ENCODE results near the gene CXorf51B. TPM values are rescaled to one million over a fixed set of nuclear protein-coding genes. Genes with fewer than 3 reads are reported as not detected.

Gene CXorf51B
- total and polyA plus RNA-seq, 2 of the 4 experiments (the other 2 are of a cell fraction), result not detected

DNA sequence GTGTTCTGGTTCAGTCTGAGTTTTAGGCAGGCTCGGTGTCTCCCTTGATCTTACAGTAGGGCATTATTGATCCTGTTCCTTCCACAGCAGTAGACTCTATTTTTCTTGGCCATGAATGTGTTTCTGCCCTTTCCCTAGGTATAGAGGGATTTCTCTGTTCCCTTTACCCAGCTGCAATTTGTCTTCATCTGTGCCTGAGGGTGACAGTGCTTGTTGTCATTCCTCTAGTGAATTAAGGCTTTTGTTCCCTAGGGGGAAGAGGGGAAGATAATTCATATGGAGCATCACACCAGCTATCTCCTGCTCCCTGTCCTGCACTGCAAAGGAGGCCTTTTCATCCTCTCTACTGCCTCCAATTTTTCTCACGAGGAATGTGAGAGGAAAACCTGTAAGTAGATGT lies 44.7 kb downstream of the CXorf51B start:
- Histone ChIP-seq H3K14ac (replicated peaks; ENCODE audit: low read depth, low read length) (no peak overlapping the region), H2BK120ac (ENCODE audit: low read depth, low read length) (no peak overlapping the region), H3K79me1 (ENCODE audit: low read depth in 1 of 2, low read length in 2 of 2) (no peaks in the 10 kb centered on the region), H4K20me1 (ENCODE audit: insufficient read depth, low read length) (no peaks in the 10 kb centered on the region), H3K23ac (ENCODE audit: low read depth, low read length) (no peak overlapping the region), H2AK9ac (replicated peaks; ENCODE audit: low read depth, low read length, poor library complexity) (no peak overlapping the region), H3K4me2 (ENCODE audit: low read depth, low read length) (no peak overlapping the region), H3K9me3 (ENCODE audit: control insufficient read depth, insufficient read depth, low read length) (peaks cover 2% of the 10 kb centered on the region; the same call in 1 of the 2 replicates), H4K5ac (ENCODE audit: low read depth, low read length) (no peak overlapping the region), H2AFZ (replicated peaks; ENCODE audit: low read length, poor library complexity) (no peak overlapping the region), H3K4me3 (ENCODE audit: insufficient read depth, low read depth, low read length) (no peak overlapping the region), H3K9ac (ENCODE audit: low read depth, low read length) (no peak overlapping the region), H3K27ac (ENCODE audit: insufficient read depth, low read length) (no peak overlapping the region), H3K27me3 (ENCODE audit: control insufficient read depth, insufficient read depth, low read length) (no peaks in the 10 kb centered on the region), H3K9me1 (ENCODE audit: insufficient read depth, low read length) (no peaks in the 10 kb centered on the region), H2BK5ac (ENCODE audit: low read depth, low read length, poor library complexity, severe bottlenecking) (no peak overlapping the region), H4K91ac (ENCODE audit: insufficient read depth, low read depth, low read length) (no peak overlapping the region), H3K18ac (ENCODE audit: low read depth, low read length) (no peak overlapping the region), H2BK15ac (ENCODE audit: low read depth, low read length) (no peak overlapping the region), H2BK20ac (ENCODE audit: low read depth, low read length) (no peak overlapping the region), H3K36me3 (ENCODE audit: control insufficient read depth, insufficient read depth, low read length) (no peaks in the 10 kb centered on the region), H3K4ac (ENCODE audit: low read depth, low read length) (no peak overlapping the region), H3K4me1 (ENCODE audit: control insufficient read depth, insufficient read depth, low read length) (no peaks in the 10 kb centered on the region), H3K56ac (ENCODE audit: extremely low read depth, insufficient read depth, low read length) (no peak overlapping the region), H4K8ac (ENCODE audit: low read depth in 2 of 2, low read length in 2 of 2) (no peak overlapping the region), H2AK5ac (ENCODE audit: low read depth, low read length) (no peak overlapping the region)
- no peak for DNase-seq
- WGBS, 2 experiments (ENCODE audit: extremely low coverage in 2 of 2, insufficient read length in 1 of 2), result no CpG with 5 or more reads among the region's 2 CpGs
- dilution Hi-C loops (cut with HindIII; ENCODE audit: low sequenced_read_pairs, unreplicated experiment) (no loop called here), in situ Hi-C loops (cut with MboI; ENCODE audit: low sequenced_read_pairs) (no loop called here), intact Hi-C loops (cut with micrococcal nuclease) (no loop called here)
- POLR2A ChIA-PET (ENCODE audit: unreplicated experiment), result no interaction called here
- BruUV-seq (replicated peaks), result no TSS peak
- CTCF ChIA-PET, result no interaction called here
- TF ChIP-seq POLR2A (IDR thresholded peaks at IDR 0.05; ENCODE audit: low read depth, low read length), result no peak
- TF ChIP-seq, protein P1, sequence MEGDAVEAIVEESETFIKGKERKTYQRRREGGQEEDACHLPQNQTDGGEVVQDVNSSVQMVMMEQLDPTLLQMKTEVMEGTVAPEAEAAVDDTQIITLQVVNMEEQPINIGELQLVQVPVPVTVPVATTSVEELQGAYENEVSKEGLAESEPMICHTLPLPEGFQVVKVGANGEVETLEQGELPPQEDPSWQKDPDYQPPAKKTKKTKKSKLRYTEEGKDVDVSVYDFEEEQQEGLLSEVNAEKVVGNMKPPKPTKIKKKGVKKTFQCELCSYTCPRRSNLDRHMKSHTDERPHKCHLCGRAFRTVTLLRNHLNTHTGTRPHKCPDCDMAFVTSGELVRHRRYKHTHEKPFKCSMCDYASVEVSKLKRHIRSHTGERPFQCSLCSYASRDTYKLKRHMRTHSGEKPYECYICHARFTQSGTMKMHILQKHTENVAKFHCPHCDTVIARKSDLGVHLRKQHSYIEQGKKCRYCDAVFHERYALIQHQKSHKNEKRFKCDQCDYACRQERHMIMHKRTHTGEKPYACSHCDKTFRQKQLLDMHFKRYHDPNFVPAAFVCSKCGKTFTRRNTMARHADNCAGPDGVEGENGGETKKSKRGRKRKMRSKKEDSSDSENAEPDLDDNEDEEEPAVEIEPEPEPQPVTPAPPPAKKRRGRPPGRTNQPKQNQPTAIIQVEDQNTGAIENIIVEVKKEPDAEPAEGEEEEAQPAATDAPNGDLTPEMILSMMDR (conservative IDR thresholded peaks at IDR 0.05; ENCODE audit: low read depth, low read length), result no peak
- ATAC-seq (ENCODE audit: low read depth), result no peak

Other genes with a start within 250 kb of the CXorf51B start
- not detected in 2 replicates for gene CXorf51A, start 5.0 kb downstream of the CXorf51B start, total RNA-seq (2012; rRNA removed)
- gene CXorf51A, start 5.0 kb downstream of the CXorf51B start, polyA plus RNA-seq (2012; rRNA removed), result not detected in 2 replicates

All from IMR-90 (cell line).